ENCODE results near the gene TADA2A.

DNA sequence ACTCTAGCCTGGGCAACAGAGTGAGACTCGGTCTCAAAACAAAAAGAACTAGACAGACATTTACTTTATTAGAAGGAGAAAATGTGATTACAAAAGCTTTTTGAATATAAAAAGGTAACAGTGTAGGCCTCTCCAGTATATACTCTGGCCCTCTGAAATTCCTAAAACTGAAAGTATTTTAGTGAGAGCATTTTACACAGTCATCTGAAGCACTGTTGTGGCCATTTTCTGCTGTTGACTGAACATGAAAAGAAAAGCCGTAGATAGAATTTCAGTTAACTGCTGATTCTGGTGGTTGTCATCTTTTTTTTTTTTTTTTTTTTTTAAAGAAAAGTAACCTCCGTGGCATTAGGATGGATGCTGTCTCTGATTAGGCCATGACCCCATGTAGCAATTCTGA, 98.6 kb downstream of the TADA2A start:
- TF ChIP-seq CTCF (conservative IDR thresholded peaks at IDR 0.05; ENCODE audit: low read length) (no peak), EZH2phosphoT487 (IDR thresholded peaks at IDR 0.05; ENCODE audit: borderline replicate concordance, low read depth, low read length) (no peak)
